SU-DHL-6 (cell line): ENCODE measurements around the gene CLTCL1.

Experiments used
- EZH2phosphoT487 ChIP-seq: fragments of 200-600 bp; sonication (generic), shearing (Covaris generic); conservative IDR thresholded peaks from 2 replicates; pipeline ENCODE4 v1.6.1; 2018; ENCODE audit warnings: mild to moderate bottlenecking, antibody characterized with exemption, low read length, moderate library complexity, mixed read lengths
- TF ChIP-seq, protein P1 (sequence below): fragments of 200-600 bp; sonication (generic); IDR thresholded peaks from one replicate; pipeline ENCODE4 v1.5.1; 2017; ENCODE audit warnings: antibody characterized with exemption, mild to moderate bottlenecking, low read length, moderate library complexity; ENCODE audit not compliant: insufficient read depth, poor library complexity, severe bottlenecking

- TF ChIP-seq, protein P1, sequence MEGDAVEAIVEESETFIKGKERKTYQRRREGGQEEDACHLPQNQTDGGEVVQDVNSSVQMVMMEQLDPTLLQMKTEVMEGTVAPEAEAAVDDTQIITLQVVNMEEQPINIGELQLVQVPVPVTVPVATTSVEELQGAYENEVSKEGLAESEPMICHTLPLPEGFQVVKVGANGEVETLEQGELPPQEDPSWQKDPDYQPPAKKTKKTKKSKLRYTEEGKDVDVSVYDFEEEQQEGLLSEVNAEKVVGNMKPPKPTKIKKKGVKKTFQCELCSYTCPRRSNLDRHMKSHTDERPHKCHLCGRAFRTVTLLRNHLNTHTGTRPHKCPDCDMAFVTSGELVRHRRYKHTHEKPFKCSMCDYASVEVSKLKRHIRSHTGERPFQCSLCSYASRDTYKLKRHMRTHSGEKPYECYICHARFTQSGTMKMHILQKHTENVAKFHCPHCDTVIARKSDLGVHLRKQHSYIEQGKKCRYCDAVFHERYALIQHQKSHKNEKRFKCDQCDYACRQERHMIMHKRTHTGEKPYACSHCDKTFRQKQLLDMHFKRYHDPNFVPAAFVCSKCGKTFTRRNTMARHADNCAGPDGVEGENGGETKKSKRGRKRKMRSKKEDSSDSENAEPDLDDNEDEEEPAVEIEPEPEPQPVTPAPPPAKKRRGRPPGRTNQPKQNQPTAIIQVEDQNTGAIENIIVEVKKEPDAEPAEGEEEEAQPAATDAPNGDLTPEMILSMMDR = no peak
- no peak for TF ChIP-seq EZH2phosphoT487
Measured at GRCh38 chr22:19207401-19207808, 84.1 kb downstream of the CLTCL1 start.
